ENCODE results near the gene ZNF98.

The ZNF98 gene

GRCh38 chr19:22422211-22422610 lies at the start of gene ZNF98:
Gene ZNF98, minus strand, starts transcription at chr19:22422346. Its CDS starts 122 bp downstream, at chr19:22422224.
- DNase-seq (ENCODE audit: low read depth): no peak

- no peak for DNase-seq (ENCODE audit: low read depth)
Observed at GRCh38 chr19:22446605-22447004, 24.5 kb upstream of the ZNF98 start.

GRCh38 chr19:22438011-22438410 lies 15.9 kb upstream of the ZNF98 start:
- no peak for DNase-seq (ENCODE audit: low read depth)

- no peak for DNase-seq (ENCODE audit: low read depth)
Observed at GRCh38 chr19:22427960-22428913, 6.1 kb upstream of the ZNF98 start.

GRCh38 chr19:22427547-22427946 lies 5.4 kb upstream of the ZNF98 start:
- DNase-seq (ENCODE audit: low read depth): no peak

GRCh38 chr19:22426901-22427300 lies 4.8 kb upstream of the ZNF98 start:
- DNase-seq (ENCODE audit: low read depth): no peak

- DNase-seq (ENCODE audit: low read depth): no peak
Observed at GRCh38 chr19:22421797-22422196, 349 bp downstream of the ZNF98 start.

- DNase-seq (ENCODE audit: low read depth): no peak
Observed at GRCh38 chr19:22354665-22355064, 67.5 kb downstream of the ZNF98 start.
